Measurements from ENCODE around the gene RAPGEF2. TPM values are rescaled to one million over a fixed set of nuclear protein-coding genes. Genes with fewer than 3 reads are reported as not detected.
A peak's percentile ranks its signal among the peaks of the same experiment; 100 is the strongest.

Gene RAPGEF2
- total and polyA plus RNA-seq, 5 donors = 10.6 to 38.6 (median 38.1) TPM

DNA sequence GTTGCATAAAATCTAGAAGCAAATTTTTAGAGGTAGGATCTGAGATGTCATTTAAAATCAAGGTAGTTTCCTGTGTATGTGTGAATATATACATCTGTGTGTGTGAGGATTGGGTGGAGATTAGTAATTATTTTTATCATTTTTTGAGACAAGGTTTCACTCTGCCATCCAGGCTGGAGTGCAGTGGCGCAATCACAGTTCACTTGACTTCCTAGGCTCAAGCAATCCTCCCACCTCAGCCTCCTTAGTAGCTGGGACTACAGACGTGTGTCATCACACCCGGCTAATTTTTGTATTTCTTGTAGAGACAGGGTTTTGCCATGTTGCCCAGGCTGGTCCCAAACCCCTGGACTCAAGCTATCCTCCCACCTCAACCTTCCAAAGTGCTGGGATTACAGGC, 188.3 kb downstream of the RAPGEF2 start:
- intact Hi-C loops (cut with DNase I) = no loop called here
- Histone ChIP-seq H3K27me3 (ENCODE audit: control insufficient read depth, insufficient read depth) (no peaks in the 10 kb centered on the region), H3K4me1 (ENCODE audit: control insufficient read depth, insufficient read depth, low read length) (peaks cover 4% of the 10 kb centered on the region), H3K4me3 (ENCODE audit: low read length) (no peak overlapping the region), H3K9me3 (ENCODE audit: control insufficient read depth, low read length) (no peaks in the 10 kb centered on the region), H3K27ac (ENCODE audit: low read length) (no peak overlapping the region)
- DNase-seq = no peak
- no peak for ATAC-seq
- 87% methylated on average over 3 of the region's 3 CpGs for WGBS

DNA sequence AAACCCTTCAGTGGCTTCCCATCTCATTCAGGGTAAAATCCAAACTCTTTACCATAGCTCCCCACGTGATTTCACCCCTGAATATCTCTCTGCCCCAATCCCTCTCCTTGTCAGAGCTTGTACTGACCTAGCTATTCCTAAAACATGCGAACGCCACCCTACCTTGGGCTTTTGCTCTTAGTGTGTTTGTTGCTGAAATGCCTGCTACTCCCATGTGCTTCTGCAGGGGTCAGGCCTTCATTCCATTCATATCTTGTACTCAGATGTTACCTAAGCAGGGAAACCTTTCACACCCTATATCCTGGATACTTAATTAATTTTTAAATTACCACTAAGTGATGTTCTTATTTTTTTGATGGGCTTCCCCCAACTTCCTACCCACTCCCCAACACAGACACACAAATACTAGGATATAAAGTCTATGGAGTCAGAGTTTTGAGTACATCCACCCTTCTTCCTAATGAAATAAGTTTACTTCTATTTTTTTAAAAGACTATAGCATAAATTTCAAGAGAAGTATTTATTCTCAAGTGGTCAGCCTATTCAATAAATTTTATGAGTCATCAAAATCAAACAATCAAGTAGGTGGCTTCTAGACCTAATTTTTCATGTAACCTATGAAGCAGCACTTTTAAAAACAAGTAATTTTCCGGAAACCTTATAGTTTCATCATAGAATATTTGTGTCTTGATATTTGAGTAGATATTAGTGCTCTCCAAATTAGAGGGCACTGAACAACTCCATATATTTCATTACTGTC, 189.4 kb downstream of the RAPGEF2 start:
- intact Hi-C loops (cut with DNase I) = no loop called here
- Histone ChIP-seq H3K9me3 (ENCODE audit: control insufficient read depth, low read length) (no peaks in the 10 kb centered on the region), H3K27me3 (ENCODE audit: control insufficient read depth, insufficient read depth) (no peaks in the 10 kb centered on the region), H3K4me3 (ENCODE audit: low read length) (no peak overlapping the region), H3K27ac (ENCODE audit: low read length) (no peak overlapping the region), H3K4me1 (ENCODE audit: control insufficient read depth, insufficient read depth, low read length) (peaks cover 4% of the 10 kb centered on the region)
- whole genome bisulfite sequencing = 93% methylated on average over 4 of the region's 4 CpGs
- no peak for DNase-seq
- no peak for ATAC-seq

DNA sequence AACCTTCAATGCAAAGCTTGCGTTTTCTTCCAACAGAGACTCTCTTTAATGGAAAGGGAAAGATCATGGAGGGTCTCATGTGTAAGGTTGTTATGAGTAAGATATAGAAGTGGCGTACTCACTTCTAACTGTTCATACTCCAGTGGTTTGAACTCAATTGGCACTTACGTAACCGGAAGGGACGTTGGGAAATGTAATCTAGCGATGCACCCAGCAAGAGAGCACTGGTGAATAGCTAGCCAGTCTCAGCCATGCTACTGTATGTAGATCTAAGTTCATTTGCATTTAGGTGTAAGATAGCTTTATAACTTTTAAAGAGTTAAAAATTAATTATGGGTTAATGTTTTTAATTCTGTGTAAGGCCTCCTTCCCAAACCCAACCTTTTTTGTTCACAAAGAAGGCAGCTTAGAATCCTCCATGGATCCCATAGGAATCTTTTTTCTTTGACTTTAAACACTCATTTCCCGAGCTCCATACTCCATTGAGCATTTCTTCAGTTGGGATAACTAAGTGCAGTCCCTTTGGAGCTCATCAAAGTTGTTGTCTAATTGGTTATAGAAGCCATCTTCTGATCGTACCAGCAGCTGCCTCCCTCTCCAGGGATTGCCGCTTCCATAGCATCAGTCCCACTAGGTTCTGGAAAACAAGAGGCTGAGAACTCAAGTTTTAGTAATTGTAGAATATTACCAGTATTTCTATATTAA, 191.1 kb downstream of the RAPGEF2 start:
- Histone ChIP-seq H3K9me3 (ENCODE audit: control insufficient read depth, low read length) (no peaks in the 10 kb centered on the region), H3K4me1 (ENCODE audit: control insufficient read depth, insufficient read depth, low read length) (peaks cover 4% of the 10 kb centered on the region), H3K27ac (ENCODE audit: low read length) (no peak overlapping the region), H3K4me3 (ENCODE audit: low read length) (no peak overlapping the region), H3K27me3 (ENCODE audit: control insufficient read depth, insufficient read depth) (no peaks in the 10 kb centered on the region)
- DNase-seq (no peak), ATAC-seq (no peak)
- intact Hi-C loops (cut with DNase I) = no loop called here
- WGBS = 95% methylated on average over 9 of the region's 9 CpGs

DNA sequence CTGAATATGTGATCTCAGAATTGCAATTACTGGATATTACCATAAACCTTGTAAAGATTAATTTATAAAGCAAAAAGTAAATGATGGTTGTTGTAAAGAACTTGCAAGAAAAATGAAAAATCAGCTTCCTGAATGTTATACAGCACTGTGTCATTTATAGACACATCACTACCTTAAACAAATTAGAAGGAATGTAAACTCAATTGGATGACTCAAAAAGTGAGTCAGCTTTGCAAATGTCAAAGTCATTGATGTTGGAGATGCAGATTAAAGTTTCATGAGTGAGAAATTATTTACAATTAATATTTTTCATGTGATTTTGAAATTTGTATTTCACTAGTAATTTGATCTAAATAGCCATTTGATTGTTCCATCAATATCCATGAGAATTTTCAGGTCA, 193.2 kb downstream of the RAPGEF2 start:
- intact Hi-C loops (cut with DNase I) = no loop called here
- Histone ChIP-seq H3K27me3 (ENCODE audit: control insufficient read depth, insufficient read depth) (no peaks in the 10 kb centered on the region), H3K9me3 (ENCODE audit: control insufficient read depth, low read length) (no peaks in the 10 kb centered on the region), H3K27ac (ENCODE audit: low read length) (no peak overlapping the region), H3K4me3 (ENCODE audit: low read length) (no peak overlapping the region), H3K4me1 (ENCODE audit: control insufficient read depth, insufficient read depth, low read length) (peaks cover 4% of the 10 kb centered on the region)
- no peak for DNase-seq
- ATAC-seq = no peak

DNA sequence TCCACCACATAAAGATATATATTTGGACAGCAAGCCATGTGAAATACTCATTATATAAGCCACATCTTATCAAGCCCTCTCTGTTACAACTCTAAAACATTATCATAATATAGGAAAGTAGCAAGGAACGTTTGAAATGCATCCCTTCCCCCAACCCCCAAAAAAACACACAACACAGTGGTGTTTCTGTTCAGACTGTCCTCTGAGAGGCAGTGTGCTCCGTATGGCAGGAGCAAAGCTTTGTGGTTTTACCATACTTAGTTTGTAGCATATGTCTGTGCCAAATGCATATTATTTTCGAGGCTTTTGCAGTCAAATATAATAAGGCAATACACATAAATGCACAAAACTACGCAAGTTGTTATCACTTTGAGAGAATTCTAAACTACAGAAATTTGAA, 194.2 kb downstream of the RAPGEF2 start:
- DNase-seq (no peak), ATAC-seq (no peak)
- Histone ChIP-seq H3K27ac (ENCODE audit: low read length) (no peak overlapping the region), H3K4me3 (ENCODE audit: low read length) (no peak overlapping the region), H3K9me3 (ENCODE audit: control insufficient read depth, low read length) (no peaks in the 10 kb centered on the region), H3K4me1 (ENCODE audit: control insufficient read depth, insufficient read depth, low read length) (peaks cover under 1% of the 10 kb centered on the region), H3K27me3 (ENCODE audit: control insufficient read depth, insufficient read depth) (no peaks in the 10 kb centered on the region)
- WGBS = 69% methylated on average over 4 of the region's 4 CpGs
- intact Hi-C loops (cut with DNase I) = no loop called here

DNA sequence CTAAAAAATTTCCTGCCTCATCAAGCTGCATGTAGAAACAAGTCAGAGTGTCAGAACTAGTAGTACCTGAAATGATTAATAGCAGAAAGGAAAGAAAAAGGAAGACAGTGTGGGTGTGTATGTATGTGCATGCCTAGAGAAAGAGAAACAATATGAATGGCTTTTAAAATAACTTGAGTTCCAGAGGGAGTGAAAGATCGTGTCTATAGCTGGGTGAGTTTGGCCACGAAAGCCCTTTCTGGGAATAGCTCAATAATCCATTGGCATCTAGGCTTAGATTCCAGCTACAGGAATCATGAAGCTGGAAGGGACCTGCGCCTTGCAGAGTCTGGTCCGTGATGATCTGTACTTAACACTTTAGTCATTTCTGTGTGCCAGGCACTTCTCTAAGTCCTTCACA, 195.6 kb downstream of the RAPGEF2 start:
- Histone ChIP-seq H3K27ac (ENCODE audit: low read length) (no peak overlapping the region), H3K9me3 (ENCODE audit: control insufficient read depth, low read length) (no peaks in the 10 kb centered on the region), H3K27me3 (ENCODE audit: control insufficient read depth, insufficient read depth) (no peaks in the 10 kb centered on the region), H3K4me1 (ENCODE audit: control insufficient read depth, insufficient read depth, low read length) (no peaks in the 10 kb centered on the region), H3K4me3 (ENCODE audit: low read length) (no peak overlapping the region)
- intact Hi-C loops (cut with DNase I) = no loop called here
- WGBS = 19% methylated on average over 4 of the region's 4 CpGs
- DNase-seq = no peak
- ATAC-seq = peak; percentile 48

DNA sequence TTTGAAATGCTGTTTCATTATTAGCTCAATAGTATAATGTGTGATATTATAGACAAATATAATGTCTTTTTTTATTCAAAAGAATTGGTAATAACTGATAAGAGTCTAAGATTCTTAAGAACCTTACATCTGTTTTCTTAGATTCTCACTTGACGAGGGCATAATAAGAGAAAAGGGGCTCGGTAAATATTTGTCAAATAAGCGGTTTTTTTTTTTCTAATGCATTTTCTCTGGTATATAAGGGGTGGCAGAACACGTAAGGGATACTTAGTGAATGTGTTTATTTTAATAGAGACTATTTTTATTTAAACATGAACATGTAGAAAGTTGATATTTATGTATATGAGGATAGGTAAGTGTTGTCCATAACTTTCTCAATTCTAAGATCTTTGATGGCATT, 200.6 kb downstream of the RAPGEF2 start:
- H3K4me1 ChIP-seq (ENCODE audit: control insufficient read depth, insufficient read depth, low read length) = no peaks in the 10 kb centered on the region
- 97% methylated on average over 4 of the region's 4 CpGs for WGBS
- H3K27me3 ChIP-seq (ENCODE audit: control insufficient read depth, insufficient read depth) = no peaks in the 10 kb centered on the region
- H3K9me3 ChIP-seq (ENCODE audit: control insufficient read depth, low read length) = no peaks in the 10 kb centered on the region
- H3K27ac ChIP-seq (ENCODE audit: low read length) = no peak overlapping the region
- no peak overlapping the region for H3K4me3 ChIP-seq (ENCODE audit: low read length)
- no peak for ATAC-seq
- intact Hi-C loops (cut with DNase I) = no loop called here
- DNase-seq = no peak

DNA sequence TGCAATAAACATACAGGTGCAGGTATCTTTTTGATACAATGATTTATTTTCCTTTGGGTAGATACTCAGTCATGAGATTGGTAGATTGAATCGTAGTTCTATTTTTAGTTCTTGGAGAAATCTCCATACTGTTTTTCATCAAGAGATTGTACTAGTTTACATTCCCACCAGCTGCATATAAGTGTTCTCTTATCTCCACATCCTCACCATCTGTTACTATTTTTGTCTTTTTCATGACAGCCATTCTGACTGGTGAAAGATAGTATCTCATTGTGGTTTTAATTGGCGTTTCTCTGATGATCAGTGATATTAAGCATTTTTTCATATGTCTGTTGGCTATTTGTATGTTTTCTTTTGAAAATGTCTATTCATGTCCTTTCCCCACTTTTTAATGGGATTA, 202.2 kb downstream of the RAPGEF2 start:
- Histone ChIP-seq H3K27ac (ENCODE audit: low read length) (no peak overlapping the region), H3K27me3 (ENCODE audit: control insufficient read depth, insufficient read depth) (no peaks in the 10 kb centered on the region), H3K4me3 (ENCODE audit: low read length) (no peak overlapping the region), H3K4me1 (ENCODE audit: control insufficient read depth, insufficient read depth, low read length) (no peaks in the 10 kb centered on the region), H3K9me3 (ENCODE audit: control insufficient read depth, low read length) (no peaks in the 10 kb centered on the region)
- ATAC-seq = no peak
- intact Hi-C loops (cut with DNase I) = no loop called here
- no peak for DNase-seq
- WGBS = 82% methylated on average over 2 of the region's 2 CpGs

DNA sequence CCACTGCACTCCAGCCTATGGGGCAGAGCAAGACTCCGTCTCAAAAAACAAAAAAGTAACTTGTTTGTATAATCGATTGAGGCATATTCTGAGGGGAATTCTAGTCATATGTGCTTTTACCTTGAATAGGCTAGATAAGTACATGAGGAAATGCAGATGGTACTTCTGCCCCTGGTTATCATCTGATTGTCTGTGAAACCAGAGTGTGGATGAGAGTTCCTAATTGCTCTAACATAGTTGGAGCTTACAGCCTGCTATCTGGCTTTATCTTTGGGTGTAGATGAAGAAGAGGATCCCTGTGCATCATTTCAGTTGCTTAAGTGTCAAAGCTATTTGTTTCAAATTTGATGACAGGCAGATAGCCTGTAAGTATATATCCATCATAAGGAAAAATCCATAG, 205.1 kb downstream of the RAPGEF2 start:
- no peaks in the 10 kb centered on the region for H3K9me3 ChIP-seq (ENCODE audit: control insufficient read depth, low read length)
- no peaks in the 10 kb centered on the region for H3K4me1 ChIP-seq (ENCODE audit: control insufficient read depth, insufficient read depth, low read length)
- ATAC-seq (no peak), DNase-seq (no peak)
- no peak overlapping the region for H3K4me3 ChIP-seq (ENCODE audit: low read length)
- WGBS = 81% methylated on average over 2 of the region's 2 CpGs
- intact Hi-C loops (cut with DNase I) = no loop called here
- H3K27me3 ChIP-seq (ENCODE audit: control insufficient read depth, insufficient read depth) = no peaks in the 10 kb centered on the region
- H3K27ac ChIP-seq (ENCODE audit: low read length) = no peak overlapping the region

DNA sequence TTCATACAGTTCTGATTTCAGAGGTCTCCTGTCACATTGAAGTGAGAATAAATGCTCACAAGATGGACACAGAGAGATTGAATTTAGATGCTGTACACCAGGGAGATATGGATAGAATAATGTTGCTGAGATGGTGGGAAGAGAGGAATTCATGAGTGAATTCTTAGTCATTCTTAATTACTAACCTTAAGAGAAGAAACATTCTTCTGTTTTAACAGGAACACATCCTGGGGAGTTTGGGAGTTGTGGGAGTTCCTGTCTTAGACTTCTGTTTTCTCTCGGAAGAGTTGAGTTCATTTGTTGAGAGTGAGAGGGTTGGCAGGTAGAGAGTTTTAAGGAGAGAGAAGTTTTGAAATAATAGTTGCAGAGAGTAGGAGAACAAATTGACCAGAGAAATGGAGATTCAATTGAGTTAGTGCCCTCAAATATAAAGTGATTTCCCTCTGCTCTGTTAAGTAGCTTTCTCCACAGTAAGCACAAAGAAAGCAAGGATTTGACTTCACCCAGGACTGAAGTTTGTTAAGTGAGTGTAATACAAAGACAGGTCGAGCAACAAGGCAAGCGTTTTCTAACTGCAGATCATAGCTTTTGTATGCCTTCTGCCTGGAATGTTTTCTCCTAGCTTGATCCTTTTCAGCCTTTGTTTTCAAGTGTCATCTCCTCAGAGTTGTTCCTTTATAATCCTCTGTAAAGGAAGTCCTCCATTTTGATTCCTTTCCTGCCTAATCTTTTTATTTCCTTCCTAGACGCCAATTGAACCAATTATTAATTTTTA, 205.9 kb downstream of the RAPGEF2 start:
- no peak overlapping the region for H3K27ac ChIP-seq (ENCODE audit: low read length)
- ATAC-seq = peak in 1 of 2 donors; percentile 23
- no peaks in the 10 kb centered on the region for H3K27me3 ChIP-seq (ENCODE audit: control insufficient read depth, insufficient read depth)
- WGBS = 58% methylated on average over 4 of the region's 4 CpGs
- H3K4me1 ChIP-seq (ENCODE audit: control insufficient read depth, insufficient read depth, low read length) = no peaks in the 10 kb centered on the region
- no peaks in the 10 kb centered on the region for H3K9me3 ChIP-seq (ENCODE audit: control insufficient read depth, low read length)
- intact Hi-C loops (cut with DNase I) = no loop called here
- DNase-seq = no peak
- H3K4me3 ChIP-seq (ENCODE audit: low read length) = no peak overlapping the region

DNA sequence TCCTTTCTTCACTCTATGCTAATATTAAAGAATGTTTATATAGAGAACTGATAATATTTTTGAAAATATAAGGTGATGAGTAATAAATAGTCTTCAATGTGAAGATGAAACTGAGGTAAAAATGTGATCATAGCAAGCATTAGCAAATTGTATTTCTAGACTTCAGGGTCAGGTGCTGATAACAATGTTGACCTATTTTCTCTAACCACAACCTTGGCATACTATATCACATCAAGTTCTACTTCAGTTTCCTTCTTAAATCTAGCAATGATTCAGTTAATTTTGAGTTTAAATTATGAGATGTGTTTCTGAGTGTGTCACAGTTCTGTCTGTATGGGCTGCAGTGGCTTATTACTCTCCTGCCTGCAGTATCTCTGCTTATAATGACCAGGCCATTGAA, 209.4 kb downstream of the RAPGEF2 start:
- Histone ChIP-seq H3K27me3 (ENCODE audit: control insufficient read depth, insufficient read depth) (no peaks in the 10 kb centered on the region), H3K9me3 (ENCODE audit: control insufficient read depth, low read length) (no peaks in the 10 kb centered on the region), H3K4me1 (ENCODE audit: control insufficient read depth, insufficient read depth, low read length) (no peaks in the 10 kb centered on the region), H3K4me3 (ENCODE audit: low read length) (no peak overlapping the region), H3K27ac (ENCODE audit: low read length) (no peak overlapping the region)
- no peak for DNase-seq
- intact Hi-C loops (cut with DNase I) = no loop called here
- no peak for ATAC-seq
